Measurements from ENCODE around the gene DCXR. TPM values are rescaled to one million over a fixed set of nuclear protein-coding genes. Genes with fewer than 3 reads are reported as not detected.

DCXR gene
- total RNA-seq, 2 experiments from 2014 or later, result 110 to 115 TPM

GRCh38 chr17:82018152-82018988 lies 19.1 kb downstream of the DCXR start:
- Mint-ChIP-seq H3K27ac (peak overlapping the region; percentile 15), H3K9me3 (no peaks in the 10 kb centered on the region), H3K4me1 (peaks cover 9% of the 10 kb centered on the region), H3K27me3 (no peaks in the 10 kb centered on the region), H3K36me3 (no peaks in the 10 kb centered on the region), H3K4me3 (no peak overlapping the region)
- DNase-seq (no peak), ATAC-seq (ENCODE audit: low read depth) (no peak)
- POLR2A ChIA-PET, result interaction anchor here (5.7 kb wide), 1 partner anchor 58 kb away, joined by 39 read pairs; the partner anchor contains the start of gene NOTUM

- POLR2A ChIA-PET, result no interaction called here
- Mint-ChIP-seq H3K27ac (no peak overlapping the region), H3K27me3 (no peaks in the 10 kb centered on the region), H3K4me1 (peaks cover 9% of the 10 kb centered on the region), H3K4me3 (no peak overlapping the region), H3K9me3 (no peaks in the 10 kb centered on the region), H3K36me3 (no peaks in the 10 kb centered on the region)
- ATAC-seq (ENCODE audit: low read depth) (no peak), DNase-seq (no peak)
Measured at GRCh38 chr17:82017612-82018151, 19.8 kb downstream of the DCXR start.

- H3K36me3 Mint-ChIP-seq, result no peaks in the 10 kb centered on the region
- POLR2A ChIA-PET, result no interaction called here
- ATAC-seq (ENCODE audit: low read depth), result no peak
- H3K27me3 Mint-ChIP-seq, result no peaks in the 10 kb centered on the region
- no peak for DNase-seq
- no peak overlapping the region for H3K4me3 Mint-ChIP-seq
- peaks cover 8% of the 10 kb centered on the region for H3K4me1 Mint-ChIP-seq
- H3K27ac Mint-ChIP-seq, result no peak overlapping the region
- H3K9me3 Mint-ChIP-seq, result no peaks in the 10 kb centered on the region
Measured at GRCh38 chr17:82016875-82017459, 20.5 kb downstream of the DCXR start.

- Mint-ChIP-seq H3K9me3 (no peaks in the 10 kb centered on the region), H3K27ac (no peak overlapping the region), H3K4me1 (peaks cover 3% of the 10 kb centered on the region), H3K36me3 (no peaks in the 10 kb centered on the region), H3K4me3 (no peak overlapping the region), H3K27me3 (no peaks in the 10 kb centered on the region)
- ATAC-seq (ENCODE audit: low read depth) (no peak), DNase-seq (no peak)
- POLR2A ChIA-PET, result no interaction called here
Measured at GRCh38 chr17:82016061-82016874, 21.2 kb downstream of the DCXR start.

- POLR2A ChIA-PET, result no interaction called here
- no peaks in the 10 kb centered on the region for H3K27me3 Mint-ChIP-seq
- no peaks in the 10 kb centered on the region for H3K36me3 Mint-ChIP-seq
- no peaks in the 10 kb centered on the region for H3K4me1 Mint-ChIP-seq
- H3K9me3 Mint-ChIP-seq, result no peaks in the 10 kb centered on the region
- no peak for DNase-seq
- no peak for ATAC-seq (ENCODE audit: low read depth)
- no peak overlapping the region for H3K4me3 Mint-ChIP-seq
- H3K27ac Mint-ChIP-seq, result no peak overlapping the region
Measured at GRCh38 chr17:82015311-82015971, 22.1 kb downstream of the DCXR start.

- H3K4me1 Mint-ChIP-seq, result no peaks in the 10 kb centered on the region
- H3K9me3 Mint-ChIP-seq, result no peaks in the 10 kb centered on the region
- ATAC-seq (ENCODE audit: low read depth) (no peak), DNase-seq (no peak)
- POLR2A ChIA-PET, result interaction anchor here (0.5 kb wide), 1 partner anchor 132 kb away, joined by 3 read pairs; no protein-coding TSS in a partner anchor
- no peaks in the 10 kb centered on the region for H3K36me3 Mint-ChIP-seq
- H3K4me3 Mint-ChIP-seq, result no peak overlapping the region
- H3K27me3 Mint-ChIP-seq, result no peaks in the 10 kb centered on the region
- no peak overlapping the region for H3K27ac Mint-ChIP-seq
Measured at GRCh38 chr17:82014971-82015310, 22.6 kb downstream of the DCXR start.

GRCh38 chr17:82014432-82014831 lies 23.1 kb downstream of the DCXR start:
- DNase-seq (no peak), ATAC-seq (ENCODE audit: low read depth) (no peak)
- no peak overlapping the region for H3K27ac Mint-ChIP-seq
- H3K36me3 Mint-ChIP-seq, result no peaks in the 10 kb centered on the region
- no peak overlapping the region for H3K4me3 Mint-ChIP-seq
- POLR2A ChIA-PET, result interaction anchor here (0.5 kb wide), 1 partner anchor 131 kb away, joined by 3 read pairs; no protein-coding TSS in a partner anchor
- peaks cover 1% of the 10 kb centered on the region for H3K4me1 Mint-ChIP-seq
- H3K27me3 Mint-ChIP-seq, result no peaks in the 10 kb centered on the region
- no peaks in the 10 kb centered on the region for H3K9me3 Mint-ChIP-seq

GRCh38 chr17:82013772-82014321 lies 23.6 kb downstream of the DCXR start:
- no peak overlapping the region for H3K4me3 Mint-ChIP-seq
- POLR2A ChIA-PET, result no interaction called here
- H3K4me1 Mint-ChIP-seq, result peaks cover 2% of the 10 kb centered on the region
- ATAC-seq (ENCODE audit: low read depth), result no peak
- H3K27ac Mint-ChIP-seq, result no peak overlapping the region
- H3K27me3 Mint-ChIP-seq, result no peaks in the 10 kb centered on the region
- DNase-seq, result no peak
- H3K36me3 Mint-ChIP-seq, result no peaks in the 10 kb centered on the region
- H3K9me3 Mint-ChIP-seq, result no peaks in the 10 kb centered on the region

GRCh38 chr17:82013341-82013740 lies 24.2 kb downstream of the DCXR start:
- no peak overlapping the region for H3K27ac Mint-ChIP-seq
- H3K27me3 Mint-ChIP-seq, result no peaks in the 10 kb centered on the region
- H3K4me3 Mint-ChIP-seq, result no peak overlapping the region
- peaks cover 2% of the 10 kb centered on the region for H3K4me1 Mint-ChIP-seq
- ATAC-seq (ENCODE audit: low read depth), result no peak
- H3K9me3 Mint-ChIP-seq, result no peaks in the 10 kb centered on the region
- no peaks in the 10 kb centered on the region for H3K36me3 Mint-ChIP-seq
- POLR2A ChIA-PET, result no interaction called here
- no peak for DNase-seq

GRCh38 chr17:82012640-82013295 lies 24.7 kb downstream of the DCXR start:
- POLR2A ChIA-PET, result no interaction called here
- Mint-ChIP-seq H3K4me3 (no peak overlapping the region), H3K27me3 (no peaks in the 10 kb centered on the region), H3K27ac (no peak overlapping the region), H3K36me3 (no peaks in the 10 kb centered on the region), H3K9me3 (no peaks in the 10 kb centered on the region), H3K4me1 (peaks cover 2% of the 10 kb centered on the region)
- DNase-seq (no peak), ATAC-seq (ENCODE audit: low read depth) (no peak)

GRCh38 chr17:82012261-82012639 lies 25.2 kb downstream of the DCXR start:
- DNase-seq, result no peak
- no peak for ATAC-seq (ENCODE audit: low read depth)
- H3K36me3 Mint-ChIP-seq, result no peaks in the 10 kb centered on the region
- no peak overlapping the region for H3K27ac Mint-ChIP-seq
- H3K4me1 Mint-ChIP-seq, result peaks cover 2% of the 10 kb centered on the region
- no peak overlapping the region for H3K4me3 Mint-ChIP-seq
- no peaks in the 10 kb centered on the region for H3K27me3 Mint-ChIP-seq
- no peaks in the 10 kb centered on the region for H3K9me3 Mint-ChIP-seq
- POLR2A ChIA-PET, result no interaction called here

GRCh38 chr17:82011617-82012187 lies 25.8 kb downstream of the DCXR start:
- Mint-ChIP-seq H3K4me3 (no peak overlapping the region), H3K36me3 (no peaks in the 10 kb centered on the region), H3K27ac (no peak overlapping the region), H3K27me3 (no peaks in the 10 kb centered on the region), H3K9me3 (no peaks in the 10 kb centered on the region), H3K4me1 (peaks cover 2% of the 10 kb centered on the region)
- POLR2A ChIA-PET, result no interaction called here
- no peak for DNase-seq
- no peak for ATAC-seq (ENCODE audit: low read depth)
